Panc1 (cell line): ENCODE measurements around the gene KNDC1. TPM values are rescaled to one million over a fixed set of nuclear protein-coding genes. Genes with fewer than 3 reads are reported as not detected.

Experiments used
- ATAC-seq: fragments of 200-7000 bp; cut with Tn5 transposase; 2 replicates; pipeline ENCODE4 v1.9.1; 2020; ENCODE audit warnings: mild to moderate bottlenecking, moderate library complexity
- BruUV-seq: library from RNA; stranded (reverse); fragments of 400-500 nt; replicated peaks from 2 replicates; lab custom pipeline; 2021; lab: Mats Ljungman, UMichigan
- CTCF ChIA-PET: fragments of 300-600 bp; sonication (Branson Sonifier 250); formaldehyde crosslinking; loops from one replicate; lab custom pipeline; 2022; ENCODE audit warnings: antibody characterized with exemption; lab: Charles Lee
- POLR2A ChIA-PET: fragments of 300-600 bp; sonication (Branson Sonifier 250); formaldehyde crosslinking; loops from one replicate; lab custom pipeline; 2022; ENCODE audit warnings: antibody characterized with exemption; lab: Charles Lee
- DNase-seq: peaks from one replicate; pipeline ENCODE4 v3.0.0-alpha.2; 2010; ENCODE audit warnings: low read depth, low spot score
- H3K27ac ChIP-seq: 2 replicates; pipeline ENCODE4 v1.5.1; 2011; ENCODE audit warnings: mild to moderate bottlenecking, low read length, inconsistent platforms
- H3K27me3 ChIP-seq: fragments of 200-500 bp; sonication (Bioruptor generic); 2 replicates; pipeline ENCODE4 v1.6.0; 2014; ENCODE audit warnings: low read length, inconsistent platforms; ENCODE audit not compliant: control insufficient read depth, insufficient read depth
- H3K36me3 ChIP-seq: fragments of 200-500 bp; sonication (Bioruptor generic); 2 replicates; pipeline ENCODE4 v1.5.1; 2014; ENCODE audit warnings: inconsistent platforms, mild to moderate bottlenecking, low read length, moderate library complexity; ENCODE audit not compliant: control insufficient read depth, insufficient read depth
- H3K4me1 ChIP-seq: 2 replicates; pipeline ENCODE4 v1.5.1; 2011; ENCODE audit warnings: inconsistent platforms, mild to moderate bottlenecking, low read length, moderate library complexity; ENCODE audit not compliant: control insufficient read depth, insufficient read depth
- H3K4me3 ChIP-seq, 2 experiments: 2 replicates each; pipeline ENCODE4 v1.5.1; 2011 to 2012; ENCODE audit warnings: low read depth in 2 of 2, low read length in 2 of 2, mild to moderate bottlenecking in 2 of 2, inconsistent platforms in 1 of 2, moderate library complexity in 1 of 2
- H3K9me3 ChIP-seq: fragments of 200-500 bp; sonication (Bioruptor generic); 2 replicates; pipeline ENCODE4 v1.5.1; 2014; ENCODE audit warnings: low read depth, mild to moderate bottlenecking, inconsistent platforms, low read length, moderate library complexity; ENCODE audit not compliant: control insufficient read depth, insufficient read depth
- POLR2AphosphoS5 ChIP-seq: IDR thresholded peaks from 2 replicates; pipeline ENCODE4 v1.6.1; 2012; ENCODE audit warnings: mild to moderate bottlenecking, low read depth, low read length, moderate library complexity
- SIN3A ChIP-seq: IDR thresholded peaks from 2 replicates; pipeline ENCODE4 v1.6.1; 2012; ENCODE audit warnings: low read depth, mild to moderate bottlenecking, low read length, moderate library complexity, borderline replicate concordance; ENCODE audit not compliant: insufficient read depth
- TCF7L2 ChIP-seq: IDR thresholded peaks from 2 replicates; pipeline ENCODE4 v1.6.1; 2011; ENCODE audit warnings: mild to moderate bottlenecking, low read depth, low read length, inconsistent platforms
- in situ Hi-C: cut with HindIII; loops from 2 replicates; pipeline ENCODE4 v1.10.0; 2016; ENCODE audit warnings: low sequenced_read_pairs, low pct_unique_long_range_greater_than_20kb
- intact Hi-C: fragments of 100-400 bp; cut with micrococcal nuclease; formaldehyde crosslinking; loops from one replicate; pipeline ENCODE4 v1.10.0; 2022; ENCODE audit not compliant: unreplicated experiment
- total RNA-seq: library from RNA; stranded (reverse); gene quantifications from one replicate; pipeline ENCODE4 v1.2.1, GENCODE V29; 2021; ENCODE audit not compliant: unreplicated experiment
- TF ChIP-seq, protein P1 (sequence below): fragments of 450-650 bp; IDR thresholded peaks from 2 replicates; pipeline ENCODE4 v1.5.1; 2017; ENCODE audit warnings: mild to moderate bottlenecking
- TF ChIP-seq, protein P2 (sequence below), 2 experiments: IDR thresholded peaks; 2 replicates each; pipeline ENCODE4 v1.6.1; 2011 to 2012; ENCODE audit warnings: low read depth in 2 of 2, control low read depth in 1 of 2, low read length in 1 of 2, mild to moderate bottlenecking in 1 of 2, moderate library complexity in 1 of 2; ENCODE audit not compliant: insufficient read depth in 1 of 2

Gene KNDC1
- total RNA-seq, 1 experiment from 2014 or later, result 2.6 TPM

DNA sequence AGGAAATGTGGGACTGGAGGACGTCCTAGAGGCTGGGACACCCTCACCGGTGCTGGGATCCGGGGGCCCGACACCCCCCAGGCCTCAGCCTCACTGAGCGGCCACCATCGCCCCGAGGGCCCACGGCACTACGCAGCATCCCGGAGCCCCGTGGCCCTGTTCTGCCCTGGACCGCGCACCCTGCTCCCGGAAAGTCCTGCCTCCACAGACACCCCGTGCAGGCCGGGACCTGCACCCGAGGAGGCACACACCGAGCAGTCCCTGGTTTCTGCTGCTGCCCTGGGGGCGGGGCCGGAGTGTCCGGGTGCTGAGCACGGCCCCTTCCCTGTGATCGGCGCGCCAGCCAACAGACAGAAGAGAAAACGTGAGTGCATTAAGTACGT, 18.1 kb upstream of the KNDC1 start:
- ChIA-PET POLR2A (no interaction called here), CTCF (no interaction called here)
- ATAC-seq (no peak), DNase-seq (no peak)
- Histone ChIP-seq H3K9me3 (no peaks in the 10 kb centered on the region), H3K4me3 (no peak overlapping the region), H3K27me3 (no peaks in the 10 kb centered on the region), H3K27ac (no peak overlapping the region), H3K4me1 (no peaks in the 10 kb centered on the region; the same call in 1 of the 2 replicates), H3K36me3 (no peaks in the 10 kb centered on the region)
- no TSS peak for BruUV-seq
- in situ Hi-C loops (no loop called here), intact Hi-C loops (no loop called here)
- TF ChIP-seq TCF7L2 (no peak), POLR2AphosphoS5 (no peak), SIN3A (no peak)
- TF ChIP-seq, protein P1, sequence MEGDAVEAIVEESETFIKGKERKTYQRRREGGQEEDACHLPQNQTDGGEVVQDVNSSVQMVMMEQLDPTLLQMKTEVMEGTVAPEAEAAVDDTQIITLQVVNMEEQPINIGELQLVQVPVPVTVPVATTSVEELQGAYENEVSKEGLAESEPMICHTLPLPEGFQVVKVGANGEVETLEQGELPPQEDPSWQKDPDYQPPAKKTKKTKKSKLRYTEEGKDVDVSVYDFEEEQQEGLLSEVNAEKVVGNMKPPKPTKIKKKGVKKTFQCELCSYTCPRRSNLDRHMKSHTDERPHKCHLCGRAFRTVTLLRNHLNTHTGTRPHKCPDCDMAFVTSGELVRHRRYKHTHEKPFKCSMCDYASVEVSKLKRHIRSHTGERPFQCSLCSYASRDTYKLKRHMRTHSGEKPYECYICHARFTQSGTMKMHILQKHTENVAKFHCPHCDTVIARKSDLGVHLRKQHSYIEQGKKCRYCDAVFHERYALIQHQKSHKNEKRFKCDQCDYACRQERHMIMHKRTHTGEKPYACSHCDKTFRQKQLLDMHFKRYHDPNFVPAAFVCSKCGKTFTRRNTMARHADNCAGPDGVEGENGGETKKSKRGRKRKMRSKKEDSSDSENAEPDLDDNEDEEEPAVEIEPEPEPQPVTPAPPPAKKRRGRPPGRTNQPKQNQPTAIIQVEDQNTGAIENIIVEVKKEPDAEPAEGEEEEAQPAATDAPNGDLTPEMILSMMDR, result no peak
- TF ChIP-seq, protein P2, sequence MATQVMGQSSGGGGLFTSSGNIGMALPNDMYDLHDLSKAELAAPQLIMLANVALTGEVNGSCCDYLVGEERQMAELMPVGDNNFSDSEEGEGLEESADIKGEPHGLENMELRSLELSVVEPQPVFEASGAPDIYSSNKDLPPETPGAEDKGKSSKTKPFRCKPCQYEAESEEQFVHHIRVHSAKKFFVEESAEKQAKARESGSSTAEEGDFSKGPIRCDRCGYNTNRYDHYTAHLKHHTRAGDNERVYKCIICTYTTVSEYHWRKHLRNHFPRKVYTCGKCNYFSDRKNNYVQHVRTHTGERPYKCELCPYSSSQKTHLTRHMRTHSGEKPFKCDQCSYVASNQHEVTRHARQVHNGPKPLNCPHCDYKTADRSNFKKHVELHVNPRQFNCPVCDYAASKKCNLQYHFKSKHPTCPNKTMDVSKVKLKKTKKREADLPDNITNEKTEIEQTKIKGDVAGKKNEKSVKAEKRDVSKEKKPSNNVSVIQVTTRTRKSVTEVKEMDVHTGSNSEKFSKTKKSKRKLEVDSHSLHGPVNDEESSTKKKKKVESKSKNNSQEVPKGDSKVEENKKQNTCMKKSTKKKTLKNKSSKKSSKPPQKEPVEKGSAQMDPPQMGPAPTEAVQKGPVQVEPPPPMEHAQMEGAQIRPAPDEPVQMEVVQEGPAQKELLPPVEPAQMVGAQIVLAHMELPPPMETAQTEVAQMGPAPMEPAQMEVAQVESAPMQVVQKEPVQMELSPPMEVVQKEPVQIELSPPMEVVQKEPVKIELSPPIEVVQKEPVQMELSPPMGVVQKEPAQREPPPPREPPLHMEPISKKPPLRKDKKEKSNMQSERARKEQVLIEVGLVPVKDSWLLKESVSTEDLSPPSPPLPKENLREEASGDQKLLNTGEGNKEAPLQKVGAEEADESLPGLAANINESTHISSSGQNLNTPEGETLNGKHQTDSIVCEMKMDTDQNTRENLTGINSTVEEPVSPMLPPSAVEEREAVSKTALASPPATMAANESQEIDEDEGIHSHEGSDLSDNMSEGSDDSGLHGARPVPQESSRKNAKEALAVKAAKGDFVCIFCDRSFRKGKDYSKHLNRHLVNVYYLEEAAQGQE (IDR thresholded peaks at IDR 0.05; ENCODE audit: insufficient read depth in 1 of 2, low read depth in 2 of 2, low read length in 1 of 2), result no peak

GRCh38 chr10:133142523-133143199, 17.4 kb upstream of the KNDC1 start:
- in situ Hi-C loops (no loop called here), intact Hi-C loops (no loop called here)
- Histone ChIP-seq H3K27me3 (no peaks in the 10 kb centered on the region), H3K9me3 (no peaks in the 10 kb centered on the region), H3K4me3 (no peak overlapping the region), H3K4me1 (no peaks in the 10 kb centered on the region), H3K36me3 (no peaks in the 10 kb centered on the region), H3K27ac (no peak overlapping the region)
- DNase-seq (no peak), ATAC-seq (no peak)
- TF ChIP-seq TCF7L2, result no peak
- TF ChIP-seq, protein P2 (IDR thresholded peaks at IDR 0.05; ENCODE audit: insufficient read depth in 1 of 2, low read depth in 2 of 2, low read length in 1 of 2), result no peak
- TF ChIP-seq POLR2AphosphoS5, result no peak
- TF ChIP-seq, protein P1, result no peak
- TF ChIP-seq SIN3A, result no peak
- ChIA-PET POLR2A (no interaction called here), CTCF (interaction anchor here (0.9 kb wide), 1 partner anchor 116 kb away, joined by 4 read pairs; no protein-coding TSS in a partner anchor)
- BruUV-seq, result no TSS peak
